Endothelial cell of umbilical vein (primary cell): ENCODE results near the gene KIRREL2. TPM values are rescaled to one million over a fixed set of nuclear protein-coding genes. Genes with fewer than 3 reads are reported as not detected.

ENCODE experiments used
- BruUV-seq: library from RNA; stranded (reverse); fragments of 400-500 nt; replicated peaks from 2 replicates; lab custom pipeline; 2021; lab: Mats Ljungman, UMichigan
- CTCF ChIA-PET: fragments of 300-600, 350-600 bp; sonication (Branson Sonifier 250); formaldehyde crosslinking; loops from one replicate; lab custom pipeline; 2021; ENCODE audit warnings: antibody characterized with exemption, inconsistent platforms; lab: Charles Lee
- POLR2A ChIA-PET: fragments of 300-600, 350-600 bp; sonication (Branson Sonifier 250); formaldehyde crosslinking; loops from one replicate; lab custom pipeline; 2021; ENCODE audit warnings: antibody characterized with exemption, inconsistent platforms; lab: Charles Lee
- DNase-seq: peaks from one replicate; pipeline ENCODE4 v3.0.0-alpha.2; 2011; ENCODE audit warnings: low read depth, low spot score
- FAIRE-seq: peaks from 2 replicates; lab custom pipeline; 2011; peaks lifted over from hg19 to GRCh38; lab: Jason Lieb, UNC
- H2AFZ ChIP-seq: 2 replicates; pipeline ENCODE4 v1.6.0; 2012; ENCODE audit warnings: low read depth, low read length, control low read depth, inconsistent platforms
- H3K27ac ChIP-seq: 2 replicates; pipeline ENCODE4 v1.5.1; 2011; ENCODE audit warnings: low read depth, mild to moderate bottlenecking, control low read depth, low read length, moderate library complexity; ENCODE audit not compliant: insufficient read depth
- H3K27me3 ChIP-seq, 2 experiments: 2 replicates each; pipeline versions ENCODE4 v1.6.0 to v1.6.1; 2011; ENCODE audit warnings: low read length in 2 of 2, mixed read lengths in 1 of 2; ENCODE audit not compliant: control insufficient read depth in 2 of 2, insufficient read depth in 2 of 2
- H3K36me3 ChIP-seq, 2 experiments: 2 replicates in 1 of 2; 3 replicates in 1 of 2; pipeline ENCODE4 v1.5.1; 2011; ENCODE audit warnings: low read length in 2 of 2, mild to moderate bottlenecking in 1 of 2, moderate library complexity in 1 of 2; ENCODE audit not compliant: control insufficient read depth in 2 of 2, insufficient read depth in 2 of 2; ENCODE audit errors: extremely low read depth in 1 of 2
- H3K4me1 ChIP-seq: 3 replicates; pipeline ENCODE4 v1.5.1; 2011; ENCODE audit warnings: mild to moderate bottlenecking, low read length; ENCODE audit not compliant: control insufficient read depth, insufficient read depth; ENCODE audit errors: extremely low read depth
- H3K4me2 ChIP-seq: 2 replicates; pipeline ENCODE4 v1.6.1; 2011; ENCODE audit warnings: low read length, control low read depth, mixed read lengths; ENCODE audit not compliant: insufficient read depth
- H3K4me3 ChIP-seq, 3 experiments: fragments of 200-600 bp in 1 of 3; sonication (generic), shearing (Covaris generic) in 1 of 3; replicated peaks in 1 of 3; 2 replicates each; pipeline ENCODE4 v1.5.1; 2011 to 2016; ENCODE audit warnings: control low read depth in 3 of 3, low read length in 3 of 3, mild to moderate bottlenecking in 2 of 3, inconsistent platforms in 1 of 3, low read depth in 1 of 3, moderate library complexity in 1 of 3; ENCODE audit not compliant: insufficient read depth in 1 of 3
- H3K79me2 ChIP-seq: 2 replicates; pipeline ENCODE4 v1.6.0; 2012; ENCODE audit warnings: low read length, inconsistent platforms; ENCODE audit not compliant: control insufficient read depth, insufficient read depth
- H3K9ac ChIP-seq: replicated peaks from 2 replicates; pipeline ENCODE3; 2011; ENCODE audit warnings: low read length, control low read depth; ENCODE audit not compliant: insufficient read depth; ENCODE audit errors: extremely low read depth
- H3K9me1 ChIP-seq: replicated peaks from 3 replicates; pipeline ENCODE4 v1.6.0; 2011; ENCODE audit warnings: mild to moderate bottlenecking, low read length; ENCODE audit not compliant: control insufficient read depth, insufficient read depth; ENCODE audit errors: extremely low read depth
- H3K9me3 ChIP-seq: replicated peaks from 2 replicates; pipeline ENCODE4 v1.5.1; 2012; ENCODE audit warnings: low read length, inconsistent platforms; ENCODE audit not compliant: control insufficient read depth, insufficient read depth
- H4K20me1 ChIP-seq: replicated peaks from 2 replicates; pipeline ENCODE3; 2011; ENCODE audit warnings: mild to moderate bottlenecking, low read length; ENCODE audit not compliant: control insufficient read depth, insufficient read depth; ENCODE audit errors: extremely low read depth
- EZH2 ChIP-seq: IDR thresholded peaks from 2 replicates; pipeline ENCODE4 v1.6.1; 2012; ENCODE audit warnings: borderline replicate concordance, low read depth, mild to moderate bottlenecking, moderate library complexity, low read length, inconsistent platforms; ENCODE audit not compliant: severe bottlenecking
- GATA2 ChIP-seq: IDR thresholded peaks from 2 replicates; pipeline ENCODE4 v1.7.0; 2011; ENCODE audit warnings: low read depth, mild to moderate bottlenecking, moderate library complexity, mixed read lengths, low read length; ENCODE audit not compliant: insufficient read length, insufficient read depth
- JUN ChIP-seq: IDR thresholded peaks from 2 replicates; pipeline ENCODE4 v1.6.1; 2011; ENCODE audit warnings: borderline replicate concordance, low read depth; ENCODE audit not compliant: insufficient read length, insufficient read depth
- MYC ChIP-seq: IDR thresholded peaks from one replicate; pipeline ENCODE4 v1.6.1; 2011; ENCODE audit warnings: mild to moderate bottlenecking, low read depth, low read length
- POLR2A ChIP-seq: IDR thresholded peaks from 2 replicates; pipeline ENCODE4 v1.6.1; 2012; ENCODE audit warnings: low read depth, mild to moderate bottlenecking, control low read depth, low read length
- POLR2AphosphoS5 ChIP-seq: IDR thresholded peaks from 2 replicates; pipeline ENCODE4 v1.6.1; 2012; ENCODE audit warnings: low read depth, mild to moderate bottlenecking, control low read depth, low read length, moderate library complexity; ENCODE audit not compliant: insufficient read depth
- dilution Hi-C: fragments of 300-500 bp; cut with MboI; formaldehyde crosslinking; loops from one replicate; pipeline ENCODE4 v1.15.0; 2019; ENCODE audit warnings: low sequenced_read_pairs; ENCODE audit not compliant: extremely low pct_ligation_motif_present
- intact Hi-C: fragments of 100-400 bp; cut with micrococcal nuclease; formaldehyde crosslinking; loops from one replicate; pipeline ENCODE4 v1.10.0; 2022
- polyA plus RNA-seq, 4 experiments: library from polyadenylated mRNA; depleted of rRNA in 3 of 4; stranded (reverse) in 3 of 4; unstranded in 1 of 4; fragments of >200 nt; gene quantifications; 2 replicates each; pipeline versions ENCODE4 v1.2.1 to v1.2.3, GENCODE V29; 2011 to 2012; ENCODE audit warnings: missing spikeins in 1 of 4
- total RNA-seq: library from RNA; stranded (reverse); gene quantifications from 2 replicates; pipeline ENCODE4 v1.2.3, GENCODE V29; 2021
- TF ChIP-seq, protein P1 (sequence below), 2 donors: IDR thresholded peaks; 1 replicate in 1 of 2; 2 replicates in 1 of 2; pipeline ENCODE4 v1.5.1; 2011; ENCODE audit warnings: low read length in 2 of 2, mild to moderate bottlenecking in 2 of 2, moderate library complexity in 2 of 2, control low read depth in 1 of 2, inconsistent platforms in 1 of 2, low read depth in 1 of 2; ENCODE audit not compliant: insufficient read depth in 1 of 2; ENCODE audit errors: extremely low read depth in 1 of 2
- TF ChIP-seq, protein P2 (sequence below): IDR thresholded peaks from 2 replicates; pipeline ENCODE4 v1.6.1; 2011; ENCODE audit not compliant: insufficient read depth, insufficient read length

The KIRREL2 gene
- total and polyA plus RNA-seq, 2 donors (not counting 3 experiments of a cell fraction or from before 2014, with no cell fraction given) = not detected

DNA sequence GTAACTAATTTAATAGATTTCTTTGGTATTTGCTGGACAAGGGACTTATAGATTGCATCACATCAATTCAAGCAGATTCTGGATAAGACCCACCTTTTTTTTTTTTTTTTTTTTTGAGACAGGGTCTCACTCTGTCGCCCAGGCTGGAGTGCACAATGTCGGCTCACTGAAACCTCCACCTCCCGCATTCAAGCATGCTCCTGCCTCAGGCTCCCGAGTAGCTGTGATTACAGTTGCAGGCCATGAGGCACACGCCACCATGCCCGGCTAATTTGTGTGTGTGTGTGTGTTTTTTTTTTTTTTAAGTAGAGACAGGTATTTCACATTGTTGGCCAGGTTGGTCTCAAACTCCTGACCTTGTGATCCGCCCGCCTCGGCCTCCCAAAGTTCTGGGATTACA, 39.9 kb upstream of the KIRREL2 start:
- DNase-seq = no peak
- TF ChIP-seq, protein P1, sequence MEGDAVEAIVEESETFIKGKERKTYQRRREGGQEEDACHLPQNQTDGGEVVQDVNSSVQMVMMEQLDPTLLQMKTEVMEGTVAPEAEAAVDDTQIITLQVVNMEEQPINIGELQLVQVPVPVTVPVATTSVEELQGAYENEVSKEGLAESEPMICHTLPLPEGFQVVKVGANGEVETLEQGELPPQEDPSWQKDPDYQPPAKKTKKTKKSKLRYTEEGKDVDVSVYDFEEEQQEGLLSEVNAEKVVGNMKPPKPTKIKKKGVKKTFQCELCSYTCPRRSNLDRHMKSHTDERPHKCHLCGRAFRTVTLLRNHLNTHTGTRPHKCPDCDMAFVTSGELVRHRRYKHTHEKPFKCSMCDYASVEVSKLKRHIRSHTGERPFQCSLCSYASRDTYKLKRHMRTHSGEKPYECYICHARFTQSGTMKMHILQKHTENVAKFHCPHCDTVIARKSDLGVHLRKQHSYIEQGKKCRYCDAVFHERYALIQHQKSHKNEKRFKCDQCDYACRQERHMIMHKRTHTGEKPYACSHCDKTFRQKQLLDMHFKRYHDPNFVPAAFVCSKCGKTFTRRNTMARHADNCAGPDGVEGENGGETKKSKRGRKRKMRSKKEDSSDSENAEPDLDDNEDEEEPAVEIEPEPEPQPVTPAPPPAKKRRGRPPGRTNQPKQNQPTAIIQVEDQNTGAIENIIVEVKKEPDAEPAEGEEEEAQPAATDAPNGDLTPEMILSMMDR (IDR thresholded peaks at IDR 0.05; ENCODE audit: extremely low read depth in 1 of 2, insufficient read depth in 1 of 2, low read depth in 1 of 2, low read length in 2 of 2) = no peak
- TF ChIP-seq MYC (no peak), EZH2 (no peak)
- Histone ChIP-seq H3K4me1 (no peaks in the 10 kb centered on the region), H3K27ac (no peak overlapping the region), H4K20me1 (no peaks in the 10 kb centered on the region), H3K9me1 (no peaks in the 10 kb centered on the region), H3K9me3 (no peaks in the 10 kb centered on the region), H3K79me2 (no peaks in the 10 kb centered on the region), H3K27me3 (no peaks in the 10 kb centered on the region), H3K4me3 (no peak overlapping the region), H3K4me2 (no peak overlapping the region), H2AFZ (no peak overlapping the region), H3K9ac (no peak overlapping the region), H3K36me3 (no peaks in the 10 kb centered on the region)
- intact Hi-C loops = no loop called here
- CTCF ChIA-PET = interaction anchor here (0.7 to 1.4 kb wide), 2 partner anchors 9 to 42 kb away, joined by 4 read pairs; no protein-coding TSS in a partner anchor
- no peak for FAIRE-seq
- dilution Hi-C loops = no loop called here
- no TSS peak for BruUV-seq
- POLR2A ChIA-PET = no interaction called here

DNA sequence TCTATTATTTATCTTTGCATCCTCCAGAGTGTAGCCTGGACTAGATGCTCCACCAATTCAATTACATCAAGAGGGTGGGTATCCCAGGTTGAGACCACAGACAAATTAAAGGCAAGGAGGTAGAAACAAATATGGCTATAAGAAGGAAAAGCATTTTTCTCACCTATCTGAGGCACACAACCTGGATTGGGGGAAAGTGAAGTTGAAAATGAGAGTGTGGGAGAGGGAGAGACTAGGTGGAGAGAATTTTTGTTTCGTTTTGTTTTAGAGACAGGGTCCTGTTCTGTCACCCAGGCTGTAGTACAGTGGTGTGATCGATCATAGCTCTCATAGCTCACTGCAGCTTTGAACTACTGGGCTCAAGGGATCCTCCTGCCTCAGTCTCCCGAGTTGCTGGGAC, 38.3 kb upstream of the KIRREL2 start:
- no peak for FAIRE-seq
- no TSS peak for BruUV-seq
- CTCF ChIA-PET = interaction anchor here (0.7 to 2.5 kb wide), 4 partner anchors 10 to 308 kb away, joined by 3 to 54 read pairs (median 4); no protein-coding TSS in a partner anchor

More for the DNA sequence above, 38.3 kb upstream of the KIRREL2 start:
- dilution Hi-C loops (no loop called here), intact Hi-C loops (no loop called here)
- Histone ChIP-seq H3K27ac (no peak overlapping the region), H3K4me2 (no peak overlapping the region), H3K9me1 (no peaks in the 10 kb centered on the region), H2AFZ (no peak overlapping the region), H3K9ac (no peak overlapping the region), H3K4me3 (no peak overlapping the region), H3K79me2 (no peaks in the 10 kb centered on the region), H3K4me1 (no peaks in the 10 kb centered on the region), H3K27me3 (no peaks in the 10 kb centered on the region), H4K20me1 (no peaks in the 10 kb centered on the region), H3K9me3 (no peaks in the 10 kb centered on the region), H3K36me3 (no peaks in the 10 kb centered on the region)
- TF ChIP-seq JUN (no peak), MYC (no peak), POLR2A (no peak), POLR2AphosphoS5 (no peak), EZH2 (no peak), GATA2 (no peak)
- TF ChIP-seq, protein P2, sequence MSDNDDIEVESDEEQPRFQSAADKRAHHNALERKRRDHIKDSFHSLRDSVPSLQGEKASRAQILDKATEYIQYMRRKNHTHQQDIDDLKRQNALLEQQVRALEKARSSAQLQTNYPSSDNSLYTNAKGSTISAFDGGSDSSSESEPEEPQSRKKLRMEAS = no peak
- TF ChIP-seq, protein P1 (IDR thresholded peaks at IDR 0.05; ENCODE audit: extremely low read depth in 1 of 2, insufficient read depth in 1 of 2, low read depth in 1 of 2, low read length in 2 of 2) = no peak
- no peak for DNase-seq
- POLR2A ChIA-PET = no interaction called here
